ENCODE results near the gene IL4R. TPM values are rescaled to one million over a fixed set of nuclear protein-coding genes. Genes with fewer than 3 reads are reported as not detected.

IL4R gene
- total and polyA plus RNA-seq, 2 of the 13 experiments (the other 11 are each of a cell fraction or from before 2014, with no cell fraction given) = 15.9 to 49.6 TPM

DNA sequence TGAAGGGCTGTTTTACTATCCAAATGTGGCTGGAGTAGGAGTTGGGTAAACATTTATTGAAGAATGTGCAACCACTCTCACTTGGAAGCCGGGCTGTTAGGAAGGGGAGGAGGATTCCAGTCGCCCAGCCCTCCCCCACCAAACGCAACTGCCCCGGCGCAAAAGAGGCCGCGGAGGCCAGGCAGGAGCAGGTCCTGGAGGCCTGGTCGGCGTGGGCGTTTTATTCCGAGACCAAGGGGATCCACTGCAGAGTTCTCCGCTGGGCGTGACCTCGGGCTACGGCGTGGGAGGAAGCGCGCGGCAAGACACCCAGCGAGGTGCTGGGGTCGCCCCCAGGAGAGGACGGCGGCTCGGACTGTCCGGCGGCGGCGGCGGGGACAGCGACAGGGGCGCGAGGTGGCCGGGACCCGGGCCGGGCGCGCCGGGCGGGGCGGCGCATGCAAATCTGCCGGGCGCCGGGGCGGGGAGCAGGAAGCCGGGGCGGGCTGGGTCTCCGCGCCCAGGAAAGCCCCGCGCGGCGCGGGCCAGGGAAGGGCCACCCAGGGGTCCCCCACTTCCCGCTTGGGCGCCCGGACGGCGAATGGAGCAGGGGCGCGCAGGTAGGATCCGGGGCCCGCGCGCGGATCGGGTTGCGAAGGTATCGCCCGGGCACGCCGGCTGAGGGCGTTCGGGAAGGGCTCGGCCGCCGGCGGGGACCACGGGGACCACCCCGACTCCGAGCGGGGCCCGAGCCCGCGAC lies at the start of gene IL4R (continued):
- TF ChIP-seq ZBTB40 (IDR thresholded peaks at IDR 0.05) (no peak), ZBTB40 (CRISPR knock-in tag; IDR thresholded peaks at IDR 0.05) (no peak), HNRNPUL1 (IDR thresholded peaks at IDR 0.05; ENCODE audit: low read depth, low read length) (no peak), ZNF251 (CRISPR knock-in tag; IDR thresholded peaks at IDR 0.05) (no peak), PHB2 (IDR thresholded peaks at IDR 0.05; ENCODE audit: partially characterized antibody) (no peak), ZNF557 (CRISPR knock-in tag; IDR thresholded peaks at IDR 0.05) (no peak; the same call in 1 of the 2 replicates), ZMAT5 (CRISPR knock-in tag; IDR thresholded peaks at IDR 0.05; ENCODE audit: borderline replicate concordance, low read depth) (no peak), ZBTB37 (CRISPR knock-in tag; IDR thresholded peaks at IDR 0.05) (no peak), ZMYM4 (CRISPR knock-in tag; IDR thresholded peaks at IDR 0.05) (peak; percentile 38; the same call in 1 of the 2 replicates), TSC22D2 (CRISPR knock-in tag; IDR thresholded peaks at IDR 0.05; ENCODE audit: borderline replicate concordance) (0 out of 2 replicates have a peak, but pooled peaks have one; percentile 41), ZNF33B (CRISPR knock-in tag; IDR thresholded peaks at IDR 0.05) (no peak; the same call in 1 of the 2 replicates), CENPBD1 (CRISPR knock-in tag; IDR thresholded peaks at IDR 0.05; ENCODE audit: borderline replicate concordance, low read depth) (no peak), ZNF121 (CRISPR knock-in tag; IDR thresholded peaks at IDR 0.05) (peak; percentile 46; the same call in 1 of the 2 replicates), HES4 (CRISPR knock-in tag; IDR thresholded peaks at IDR 0.05; ENCODE audit: borderline replicate concordance) (no peak)
- TF ChIP-seq, protein P1, sequence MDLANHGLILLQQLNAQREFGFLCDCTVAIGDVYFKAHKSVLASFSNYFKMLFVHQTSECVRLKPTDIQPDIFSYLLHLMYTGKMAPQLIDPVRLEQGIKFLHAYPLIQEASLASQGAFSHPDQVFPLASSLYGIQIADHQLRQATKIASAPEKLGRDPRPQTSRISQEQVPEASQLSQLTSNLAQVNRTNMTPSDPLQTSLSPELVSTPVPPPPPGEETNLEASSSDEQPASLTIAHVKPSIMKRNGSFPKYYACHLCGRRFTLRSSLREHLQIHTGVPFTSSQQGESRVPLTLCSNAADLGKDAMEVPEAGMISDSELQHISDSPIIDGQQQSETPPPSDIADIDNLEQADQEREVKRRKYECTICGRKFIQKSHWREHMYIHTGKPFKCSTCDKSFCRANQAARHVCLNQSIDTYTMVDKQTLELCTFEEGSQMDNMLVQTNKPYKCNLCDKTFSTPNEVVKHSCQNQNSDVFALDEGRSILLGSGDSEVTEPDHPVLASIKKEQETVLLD (CRISPR knock-in tag; IDR thresholded peaks at IDR 0.05; ENCODE audit: low read depth) = no peak

Data from HepG2 (cell line).